Endothelial cell of umbilical vein (primary cell): ENCODE data around the gene TM4SF4. TPM values are rescaled to one million over a fixed set of nuclear protein-coding genes. Genes with fewer than 3 reads are reported as not detected.

Source experiments
- BruUV-seq: library from RNA; stranded (reverse); fragments of 400-500 nt; replicated peaks from 2 replicates; lab custom pipeline; 2021; lab: Mats Ljungman, UMichigan
- CTCF ChIA-PET: fragments of 300-600, 350-600 bp; sonication (Branson Sonifier 250); formaldehyde crosslinking; loops from one replicate; lab custom pipeline; 2021; ENCODE audit warnings: antibody characterized with exemption, inconsistent platforms; lab: Charles Lee
- POLR2A ChIA-PET: fragments of 300-600, 350-600 bp; sonication (Branson Sonifier 250); formaldehyde crosslinking; loops from one replicate; lab custom pipeline; 2021; ENCODE audit warnings: antibody characterized with exemption, inconsistent platforms; lab: Charles Lee
- DNase-seq: peaks from one replicate; pipeline ENCODE4 v3.0.0-alpha.2; 2011; ENCODE audit warnings: low read depth, low spot score
- FAIRE-seq: peaks from 2 replicates; lab custom pipeline; 2011; peaks lifted over from hg19 to GRCh38; lab: Jason Lieb, UNC
- H2AFZ ChIP-seq: 2 replicates; pipeline ENCODE4 v1.6.0; 2012; ENCODE audit warnings: low read depth, low read length, control low read depth, inconsistent platforms
- H3K27ac ChIP-seq: 2 replicates; pipeline ENCODE4 v1.5.1; 2011; ENCODE audit warnings: low read depth, mild to moderate bottlenecking, control low read depth, low read length, moderate library complexity; ENCODE audit not compliant: insufficient read depth
- H3K27me3 ChIP-seq, 2 experiments: 2 replicates each; pipeline versions ENCODE4 v1.6.0 to v1.6.1; 2011; ENCODE audit warnings: low read length in 2 of 2, mixed read lengths in 1 of 2; ENCODE audit not compliant: control insufficient read depth in 2 of 2, insufficient read depth in 2 of 2
- H3K36me3 ChIP-seq, 2 experiments: 2 replicates in 1 of 2; 3 replicates in 1 of 2; pipeline ENCODE4 v1.5.1; 2011; ENCODE audit warnings: low read length in 2 of 2, mild to moderate bottlenecking in 1 of 2, moderate library complexity in 1 of 2; ENCODE audit not compliant: control insufficient read depth in 2 of 2, insufficient read depth in 2 of 2; ENCODE audit errors: extremely low read depth in 1 of 2
- H3K4me1 ChIP-seq: 3 replicates; pipeline ENCODE4 v1.5.1; 2011; ENCODE audit warnings: mild to moderate bottlenecking, low read length; ENCODE audit not compliant: control insufficient read depth, insufficient read depth; ENCODE audit errors: extremely low read depth
- H3K4me2 ChIP-seq: 2 replicates; pipeline ENCODE4 v1.6.1; 2011; ENCODE audit warnings: low read length, control low read depth, mixed read lengths; ENCODE audit not compliant: insufficient read depth
- H3K4me3 ChIP-seq, 3 experiments: fragments of 200-600 bp in 1 of 3; sonication (generic), shearing (Covaris generic) in 1 of 3; replicated peaks in 1 of 3; 2 replicates each; pipeline ENCODE4 v1.5.1; 2011 to 2016; ENCODE audit warnings: control low read depth in 3 of 3, low read length in 3 of 3, mild to moderate bottlenecking in 2 of 3, inconsistent platforms in 1 of 3, low read depth in 1 of 3, moderate library complexity in 1 of 3; ENCODE audit not compliant: insufficient read depth in 1 of 3
- H3K79me2 ChIP-seq: 2 replicates; pipeline ENCODE4 v1.6.0; 2012; ENCODE audit warnings: low read length, inconsistent platforms; ENCODE audit not compliant: control insufficient read depth, insufficient read depth
- H3K9ac ChIP-seq: replicated peaks from 2 replicates; pipeline ENCODE3; 2011; ENCODE audit warnings: low read length, control low read depth; ENCODE audit not compliant: insufficient read depth; ENCODE audit errors: extremely low read depth
- H3K9me1 ChIP-seq: replicated peaks from 3 replicates; pipeline ENCODE4 v1.6.0; 2011; ENCODE audit warnings: mild to moderate bottlenecking, low read length; ENCODE audit not compliant: control insufficient read depth, insufficient read depth; ENCODE audit errors: extremely low read depth
- H3K9me3 ChIP-seq: replicated peaks from 2 replicates; pipeline ENCODE4 v1.5.1; 2012; ENCODE audit warnings: low read length, inconsistent platforms; ENCODE audit not compliant: control insufficient read depth, insufficient read depth
- H4K20me1 ChIP-seq: replicated peaks from 2 replicates; pipeline ENCODE3; 2011; ENCODE audit warnings: mild to moderate bottlenecking, low read length; ENCODE audit not compliant: control insufficient read depth, insufficient read depth; ENCODE audit errors: extremely low read depth
- POLR2AphosphoS5 ChIP-seq: IDR thresholded peaks from 2 replicates; pipeline ENCODE4 v1.6.1; 2012; ENCODE audit warnings: low read depth, mild to moderate bottlenecking, control low read depth, low read length, moderate library complexity; ENCODE audit not compliant: insufficient read depth
- dilution Hi-C: fragments of 300-500 bp; cut with MboI; formaldehyde crosslinking; loops from one replicate; pipeline ENCODE4 v1.15.0; 2019; ENCODE audit warnings: low sequenced_read_pairs; ENCODE audit not compliant: extremely low pct_ligation_motif_present
- intact Hi-C: fragments of 100-400 bp; cut with micrococcal nuclease; formaldehyde crosslinking; loops from one replicate; pipeline ENCODE4 v1.10.0; 2022
- polyA plus RNA-seq, 4 experiments: library from polyadenylated mRNA; depleted of rRNA in 3 of 4; stranded (reverse) in 3 of 4; unstranded in 1 of 4; fragments of >200 nt; gene quantifications; 2 replicates each; pipeline versions ENCODE4 v1.2.1 to v1.2.3, GENCODE V29; 2011 to 2012; ENCODE audit warnings: missing spikeins in 1 of 4
- total RNA-seq: library from RNA; stranded (reverse); gene quantifications from 2 replicates; pipeline ENCODE4 v1.2.3, GENCODE V29; 2021
- TF ChIP-seq, protein P1 (sequence below): IDR thresholded peaks from 2 replicates; pipeline ENCODE4 v1.6.1; 2011; ENCODE audit not compliant: insufficient read depth, insufficient read length
- TF ChIP-seq, protein P2 (sequence below), 2 donors: IDR thresholded peaks; 1 replicate in 1 of 2; 2 replicates in 1 of 2; pipeline ENCODE4 v1.5.1; 2011; ENCODE audit warnings: low read length in 2 of 2, mild to moderate bottlenecking in 2 of 2, moderate library complexity in 2 of 2, control low read depth in 1 of 2, inconsistent platforms in 1 of 2, low read depth in 1 of 2; ENCODE audit not compliant: insufficient read depth in 1 of 2; ENCODE audit errors: extremely low read depth in 1 of 2

The TM4SF4 gene
- total and polyA plus RNA-seq, 2 donors (not counting 3 experiments of a cell fraction or from before 2014, with no cell fraction given) = not detected

DNA sequence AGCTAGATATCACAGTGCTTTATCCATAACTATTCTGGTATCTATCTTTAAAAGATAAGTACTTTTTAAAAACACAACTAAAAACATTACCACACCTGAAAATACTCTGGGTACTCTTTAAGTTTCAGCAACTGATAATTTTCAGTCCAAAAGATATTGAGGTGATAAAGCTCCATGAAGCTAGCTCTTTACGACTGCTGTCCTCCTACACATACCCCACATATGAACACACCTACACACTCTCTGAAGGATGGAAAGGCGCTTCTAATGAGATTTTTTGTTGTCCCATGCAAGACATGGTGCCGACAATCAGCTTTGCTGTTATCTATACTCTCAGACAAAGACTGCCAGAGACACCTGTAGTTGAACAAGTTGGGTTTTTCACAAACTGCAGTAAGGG lies 19.1 kb upstream of the TM4SF4 start:
- Histone ChIP-seq H3K27ac (no peak overlapping the region), H3K9me3 (peaks cover 2% of the 10 kb centered on the region), H3K79me2 (no peaks in the 10 kb centered on the region), H3K9ac (no peak overlapping the region), H4K20me1 (no peaks in the 10 kb centered on the region), H2AFZ (no peak overlapping the region), H3K36me3 (no peaks in the 10 kb centered on the region), H3K4me3 (no peak overlapping the region), H3K4me2 (no peak overlapping the region), H3K27me3 (no peaks in the 10 kb centered on the region), H3K9me1 (no peaks in the 10 kb centered on the region), H3K4me1 (no peaks in the 10 kb centered on the region)
- FAIRE-seq (no peak), DNase-seq (no peak)
- ChIA-PET POLR2A (no interaction called here), CTCF (no interaction called here)
- intact Hi-C loops = no loop called here
- dilution Hi-C loops = no loop called here
- no TSS peak for BruUV-seq
- TF ChIP-seq, protein P1, sequence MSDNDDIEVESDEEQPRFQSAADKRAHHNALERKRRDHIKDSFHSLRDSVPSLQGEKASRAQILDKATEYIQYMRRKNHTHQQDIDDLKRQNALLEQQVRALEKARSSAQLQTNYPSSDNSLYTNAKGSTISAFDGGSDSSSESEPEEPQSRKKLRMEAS = no peak
- no peak for TF ChIP-seq POLR2AphosphoS5

DNA sequence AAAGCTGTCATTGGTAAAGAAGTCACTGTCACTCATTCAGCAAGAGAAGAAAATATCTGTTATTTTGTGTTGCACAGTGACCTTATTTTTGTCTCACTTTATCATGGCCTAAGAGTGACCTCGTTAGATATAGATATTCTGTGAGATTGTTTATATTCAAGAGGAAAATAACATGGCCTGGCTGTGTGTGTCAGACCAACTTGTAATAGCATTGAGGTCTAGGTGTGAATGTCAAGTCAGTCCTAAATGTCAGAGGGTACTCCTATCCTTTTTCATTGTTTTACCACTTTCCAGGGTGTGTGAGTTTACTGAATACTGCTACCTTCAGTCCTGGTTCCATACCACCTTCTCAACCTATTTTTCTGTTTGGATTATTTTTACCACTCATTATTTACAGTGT lies 18.5 kb upstream of the TM4SF4 start:
- Histone ChIP-seq H3K27ac (no peak overlapping the region), H3K9me1 (no peaks in the 10 kb centered on the region), H2AFZ (no peak overlapping the region), H3K9ac (no peak overlapping the region), H3K4me2 (no peak overlapping the region), H3K9me3 (peaks cover 2% of the 10 kb centered on the region), H3K27me3 (no peaks in the 10 kb centered on the region), H3K79me2 (no peaks in the 10 kb centered on the region), H3K36me3 (no peaks in the 10 kb centered on the region), H3K4me3 (no peak overlapping the region), H4K20me1 (no peaks in the 10 kb centered on the region), H3K4me1 (no peaks in the 10 kb centered on the region)
- BruUV-seq = no TSS peak
- DNase-seq (no peak), FAIRE-seq (no peak)
- TF ChIP-seq, protein P2, sequence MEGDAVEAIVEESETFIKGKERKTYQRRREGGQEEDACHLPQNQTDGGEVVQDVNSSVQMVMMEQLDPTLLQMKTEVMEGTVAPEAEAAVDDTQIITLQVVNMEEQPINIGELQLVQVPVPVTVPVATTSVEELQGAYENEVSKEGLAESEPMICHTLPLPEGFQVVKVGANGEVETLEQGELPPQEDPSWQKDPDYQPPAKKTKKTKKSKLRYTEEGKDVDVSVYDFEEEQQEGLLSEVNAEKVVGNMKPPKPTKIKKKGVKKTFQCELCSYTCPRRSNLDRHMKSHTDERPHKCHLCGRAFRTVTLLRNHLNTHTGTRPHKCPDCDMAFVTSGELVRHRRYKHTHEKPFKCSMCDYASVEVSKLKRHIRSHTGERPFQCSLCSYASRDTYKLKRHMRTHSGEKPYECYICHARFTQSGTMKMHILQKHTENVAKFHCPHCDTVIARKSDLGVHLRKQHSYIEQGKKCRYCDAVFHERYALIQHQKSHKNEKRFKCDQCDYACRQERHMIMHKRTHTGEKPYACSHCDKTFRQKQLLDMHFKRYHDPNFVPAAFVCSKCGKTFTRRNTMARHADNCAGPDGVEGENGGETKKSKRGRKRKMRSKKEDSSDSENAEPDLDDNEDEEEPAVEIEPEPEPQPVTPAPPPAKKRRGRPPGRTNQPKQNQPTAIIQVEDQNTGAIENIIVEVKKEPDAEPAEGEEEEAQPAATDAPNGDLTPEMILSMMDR (IDR thresholded peaks at IDR 0.05; ENCODE audit: extremely low read depth in 1 of 2, insufficient read depth in 1 of 2, low read depth in 1 of 2, low read length in 2 of 2) = no peak
- intact Hi-C loops (no loop called here), dilution Hi-C loops (no loop called here)
- ChIA-PET CTCF (no interaction called here), POLR2A (no interaction called here)
